ENCODE data around the gene PPP2R3A.
"Not testable (repeated sequence)": the region's sequence is repeated elsewhere in the genome, so short reads cannot be mapped to it uniquely, and the experiment has no call there.

Gene PPP2R3A

DNA sequence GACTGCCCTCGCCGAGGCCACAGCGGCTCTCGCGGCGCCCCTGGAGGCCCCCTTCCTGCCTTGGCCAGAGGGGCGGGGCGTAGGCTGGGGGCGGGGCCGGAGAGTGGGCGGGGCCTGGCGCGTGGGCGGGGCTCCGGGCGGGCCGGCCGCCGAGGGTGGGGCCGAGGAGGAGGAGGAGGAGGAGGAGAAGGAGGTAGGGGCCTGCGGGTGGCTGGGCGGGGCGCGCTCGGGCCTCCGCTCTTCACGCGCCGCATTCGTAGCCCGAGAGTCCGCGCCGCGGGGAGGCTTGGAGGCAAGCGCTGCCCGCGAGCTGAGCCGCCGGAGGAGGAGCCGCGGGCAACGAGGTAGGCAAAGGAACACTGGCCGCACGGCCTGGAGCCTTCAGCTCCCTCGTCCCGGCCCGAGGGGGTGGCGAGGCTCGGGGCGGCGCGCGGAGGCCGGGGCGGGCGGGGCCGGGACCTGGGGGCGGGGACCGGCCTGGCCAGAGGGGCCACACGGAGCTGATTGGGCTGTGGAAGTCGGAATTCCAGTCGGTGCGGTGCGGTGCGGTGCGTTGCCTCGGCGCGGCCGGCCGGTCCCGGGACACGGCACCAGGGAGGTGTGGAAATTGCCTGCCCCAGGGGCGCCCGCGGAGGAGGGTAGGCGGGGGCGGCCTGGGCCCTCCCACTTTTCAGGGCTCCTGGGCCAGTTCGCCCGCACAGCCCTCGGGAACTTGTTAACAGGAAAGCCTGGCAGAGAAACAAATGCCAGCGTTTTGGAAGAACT is at the start of gene PPP2R3A:
TSS of gene PPP2R3A (plus strand) at position 223 of the 765 bp plus-strand sequence. CDS start 35,771 bp downstream, outside the sequence.
- DNase-seq (ENCODE audit: low spot score) = peak; percentile 63

- no peak for DNase-seq (ENCODE audit: low spot score)
Observed at GRCh38 chr3:135916310-135916709, 49.2 kb upstream of the PPP2R3A start.

DNA sequence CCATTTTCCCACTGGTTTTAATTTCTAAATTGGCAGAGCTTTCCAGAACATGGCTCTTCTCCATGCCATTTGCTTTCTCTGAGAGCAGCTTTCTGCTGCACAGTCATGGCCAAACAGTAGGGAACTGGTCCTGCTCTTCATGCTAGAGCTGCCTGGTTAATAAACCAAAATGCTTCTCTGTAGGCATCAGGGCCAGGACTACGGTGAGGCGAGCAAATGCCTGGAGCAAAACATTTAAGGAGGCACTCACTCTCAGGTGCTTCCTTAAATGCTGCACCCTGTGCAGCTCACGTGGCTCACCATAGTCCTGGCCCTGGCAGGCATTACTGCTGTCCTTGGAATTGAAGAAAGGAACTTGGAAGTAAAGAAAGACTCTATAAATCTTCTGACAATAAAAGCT is 48.5 kb upstream of the PPP2R3A start:
- DNase-seq (ENCODE audit: low spot score) = no peak

DNA sequence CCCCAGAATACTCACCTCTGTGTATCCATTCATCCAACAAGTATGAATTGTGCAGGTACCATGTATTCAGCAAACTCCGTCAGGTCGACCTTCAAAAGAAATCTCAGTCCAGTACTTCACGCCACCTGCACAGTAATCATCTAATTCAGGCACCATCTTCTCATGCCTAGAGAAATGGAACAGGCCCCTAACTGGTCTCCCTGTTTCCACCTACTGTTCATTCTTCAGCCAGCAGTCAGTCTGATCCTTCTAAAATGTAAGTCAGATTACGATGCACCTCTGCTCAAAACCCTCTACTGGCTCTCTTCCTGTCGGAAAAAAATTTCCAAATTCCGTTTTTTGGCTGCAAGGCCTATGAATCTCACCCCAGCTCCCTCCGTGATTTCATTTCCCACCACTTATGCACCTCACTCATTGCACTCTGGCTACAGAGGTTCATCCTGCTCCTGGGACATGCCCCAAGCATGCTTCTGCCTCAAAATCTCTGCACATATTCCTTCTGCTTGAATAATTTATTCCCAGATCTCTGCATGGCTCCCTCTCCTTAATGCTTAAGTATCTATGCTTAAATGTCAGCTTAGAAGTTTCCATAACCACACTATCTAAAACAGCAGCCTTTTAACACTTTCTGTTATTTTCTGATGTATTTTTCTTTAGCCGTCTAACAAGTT is 47.5 kb upstream of the PPP2R3A start:
- no peak for DNase-seq (ENCODE audit: low spot score)

DNA sequence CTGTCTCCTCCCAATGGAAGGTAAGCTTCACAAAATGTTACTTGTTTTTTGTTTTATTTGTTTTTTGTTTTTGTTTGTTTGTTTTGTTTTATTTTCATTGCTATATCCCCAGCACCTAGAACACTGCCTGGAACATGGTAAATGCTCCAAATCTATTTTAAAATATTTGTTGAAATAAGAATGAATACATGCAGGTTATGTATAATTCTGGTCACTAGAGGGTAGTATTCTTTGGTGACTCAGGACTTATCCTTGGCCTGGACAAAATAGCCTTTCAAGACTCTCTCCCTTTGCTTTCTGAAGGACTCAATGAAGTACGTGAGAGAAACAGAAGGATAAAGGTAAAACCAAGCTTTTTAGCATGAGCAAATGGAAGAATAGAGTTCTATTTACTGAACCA is 46.9 kb upstream of the PPP2R3A start:
- peak; percentile 35 for DNase-seq (ENCODE audit: low spot score)

DNA sequence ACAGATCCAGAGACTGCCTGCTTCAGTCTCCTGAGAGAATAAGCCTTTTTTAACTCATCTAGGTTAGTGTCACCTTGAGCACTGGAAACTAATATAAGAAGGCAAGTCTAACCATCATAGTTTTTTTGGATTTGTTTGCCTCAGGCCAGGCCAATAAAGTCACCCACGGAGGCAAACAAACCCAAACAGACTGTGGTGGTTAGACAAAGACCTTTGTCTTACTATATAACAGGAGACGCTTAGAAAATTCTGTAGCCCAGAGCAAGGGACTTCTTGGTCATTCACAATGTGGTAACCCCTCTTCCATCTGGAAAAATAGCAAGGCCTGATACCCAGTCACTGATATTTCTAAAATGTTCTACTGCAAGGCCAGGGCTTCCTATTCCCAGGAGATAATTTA is 45.3 kb upstream of the PPP2R3A start:
- DNase-seq (ENCODE audit: low spot score) = no peak

- no peak for DNase-seq (ENCODE audit: low spot score)
Observed at GRCh38 chr3:135922903-135923250, 42.7 kb upstream of the PPP2R3A start.

- no peak for DNase-seq (ENCODE audit: low spot score)
Observed at GRCh38 chr3:135924506-135924905, 41.0 kb upstream of the PPP2R3A start.

- no peak for DNase-seq (ENCODE audit: low spot score)
Observed at GRCh38 chr3:135926664-135927063, 38.9 kb upstream of the PPP2R3A start.

GRCh38 chr3:135927155-135927554 is 38.4 kb upstream of the PPP2R3A start:
- DNase-seq (ENCODE audit: low spot score) = no peak

DNA sequence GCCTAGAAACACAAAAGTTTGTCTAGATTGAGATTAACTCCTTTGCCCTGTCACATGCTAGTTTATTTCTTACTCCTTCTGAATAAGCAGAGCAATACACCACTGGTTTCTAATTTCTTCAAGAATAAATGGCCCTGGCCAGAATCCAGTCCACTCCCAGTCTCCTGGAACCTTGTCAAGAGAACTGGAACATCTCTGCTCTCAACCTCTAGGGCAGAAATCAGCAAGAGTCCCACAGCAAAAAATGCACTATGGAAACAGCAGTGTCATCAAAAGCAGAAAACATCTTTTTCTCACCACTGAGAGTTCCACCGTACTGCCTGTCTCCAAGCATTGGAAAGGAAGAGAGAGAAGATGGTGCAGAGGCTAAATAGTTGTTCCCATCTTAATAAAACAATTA is 35.9 kb upstream of the PPP2R3A start:
- DNase-seq (ENCODE audit: low spot score) = no peak

GRCh38 chr3:135930255-135930654 is 35.3 kb upstream of the PPP2R3A start:
- DNase-seq (ENCODE audit: low spot score) = no peak

DNA sequence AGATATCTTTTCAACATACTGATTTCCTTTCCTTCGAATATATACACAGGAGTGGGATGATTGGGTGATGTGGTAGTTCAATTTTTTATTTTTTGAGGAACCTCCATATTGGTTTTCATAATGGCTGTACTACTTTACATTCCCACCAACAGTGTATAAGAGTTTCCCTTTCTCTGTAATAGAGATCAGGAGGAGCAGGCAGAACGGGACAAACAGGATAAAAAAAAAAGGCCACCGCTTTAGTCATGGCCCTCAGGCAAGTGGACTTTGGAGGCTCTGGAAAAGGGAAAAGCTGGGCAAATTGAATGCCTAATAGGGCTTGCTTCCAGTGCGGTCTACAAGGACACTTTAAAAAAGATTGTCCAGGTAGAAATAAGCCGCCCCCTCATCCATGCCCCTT is 30.4 kb upstream of the PPP2R3A start:
- DNase-seq (ENCODE audit: low spot score) = not testable (repeated sequence)

- DNase-seq (ENCODE audit: low spot score) = not testable (repeated sequence)
Observed at GRCh38 chr3:135937766-135938165, 27.8 kb upstream of the PPP2R3A start.

- no peak for DNase-seq (ENCODE audit: low spot score)
Observed at GRCh38 chr3:135944831-135945230, 20.7 kb upstream of the PPP2R3A start.

- no peak for DNase-seq (ENCODE audit: low spot score)
Observed at GRCh38 chr3:135950941-135951340, 14.6 kb upstream of the PPP2R3A start.

DNA sequence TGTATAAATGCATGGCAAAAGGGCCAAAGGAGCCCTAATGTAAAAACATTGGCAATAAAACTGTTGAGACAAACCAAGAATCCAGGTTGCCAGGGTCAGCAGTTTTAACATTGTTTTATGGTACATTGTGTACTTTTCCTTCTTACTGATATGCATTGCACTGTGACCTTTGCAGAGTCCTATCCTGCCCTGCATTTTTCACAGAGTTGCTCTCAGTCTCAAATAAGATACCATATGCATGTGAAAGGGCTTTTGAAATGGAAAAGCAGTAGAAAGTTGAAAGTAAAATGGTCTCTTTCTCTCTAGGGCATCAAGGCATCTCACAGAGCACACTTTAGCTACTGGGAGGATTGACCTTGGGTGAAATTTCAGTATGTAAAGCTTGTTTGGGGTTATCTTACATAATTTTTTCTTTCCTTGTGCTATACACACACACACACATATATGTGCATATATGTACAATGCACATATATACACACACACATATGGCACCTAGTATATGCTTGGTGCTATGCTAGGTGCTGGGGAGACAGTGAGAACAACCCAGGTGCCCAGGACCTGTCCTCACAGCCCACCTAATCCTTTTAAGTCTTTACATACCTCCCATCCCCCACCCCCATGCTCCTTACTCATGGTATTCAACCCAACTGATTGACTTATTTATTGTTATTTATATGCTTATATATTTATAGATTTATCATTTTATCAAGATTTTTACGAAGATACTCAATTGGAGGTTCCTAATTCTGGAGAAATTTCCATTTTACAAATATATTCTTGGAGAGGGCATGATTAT is 1.2 kb upstream of the PPP2R3A start:
- DNase-seq (ENCODE audit: low spot score) = no peak

DNA sequence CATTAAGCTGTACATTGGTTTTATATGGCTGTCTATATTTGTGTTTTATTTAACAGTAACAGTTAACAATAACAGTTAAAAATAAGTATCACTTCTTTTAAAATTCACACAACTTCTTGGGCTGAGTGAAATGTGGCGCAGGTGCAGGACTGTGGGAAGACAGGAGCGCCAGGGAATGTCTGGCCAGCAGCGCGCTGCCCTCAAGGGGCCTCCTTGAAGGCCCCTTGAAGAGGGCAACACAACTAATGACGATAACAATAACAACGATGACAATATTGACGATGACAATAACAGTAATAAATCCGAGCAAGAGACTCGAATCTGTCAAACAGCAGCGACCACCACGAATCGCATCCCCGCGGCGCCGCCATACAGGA is 411 bp upstream of the PPP2R3A start:
- no peak for DNase-seq (ENCODE audit: low spot score)

- peak; percentile 19 for DNase-seq (ENCODE audit: low spot score)
Observed at GRCh38 chr3:135966271-135966961, 888 bp downstream of the PPP2R3A start.

- no peak for DNase-seq (ENCODE audit: low spot score)
Observed at GRCh38 chr3:135966962-135967274, 1.4 kb downstream of the PPP2R3A start.

- DNase-seq (ENCODE audit: low spot score) = no peak
Observed at GRCh38 chr3:135967867-135968266, 2.3 kb downstream of the PPP2R3A start.

DNA sequence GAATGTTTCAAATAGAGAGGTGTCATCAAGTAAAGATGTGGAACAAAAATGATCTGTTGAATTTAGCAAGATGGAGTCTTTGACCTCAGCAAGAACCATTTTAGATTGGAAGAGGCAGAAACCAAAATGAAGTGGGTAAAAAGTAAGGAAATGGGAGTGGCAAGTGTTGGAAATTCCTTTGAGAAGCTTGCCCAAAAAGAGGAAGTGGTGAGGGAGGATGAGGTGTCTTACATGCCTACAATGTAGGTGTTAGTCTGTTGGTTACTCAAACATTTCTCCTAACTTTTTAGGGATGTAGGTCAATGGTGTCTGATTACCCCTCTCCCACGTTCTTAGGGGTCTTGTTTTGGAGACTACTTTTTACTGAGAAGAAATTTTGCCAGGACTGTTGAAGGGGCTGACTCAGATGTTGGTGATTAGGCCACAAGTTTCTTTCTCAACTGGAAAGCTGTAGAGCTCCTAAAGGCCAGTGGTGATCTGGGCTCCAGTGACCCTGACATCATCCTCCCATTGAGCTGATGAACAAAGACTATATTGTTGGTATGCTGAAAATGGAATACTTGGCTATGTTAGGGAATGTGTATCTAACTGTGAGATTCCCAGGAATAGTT is 5.1 kb downstream of the PPP2R3A start:
- DNase-seq (ENCODE audit: low spot score) = no peak
